OCI-LY1 (cell line): ENCODE measurements around the gene CLASRP.
"Not testable (repeated sequence)": the region's sequence is repeated elsewhere in the genome, so short reads cannot be mapped to it uniquely, and the experiment has no call there.

Experiments used
- H2AFZ ChIP-seq: fragments of 200-600 bp; sonication (generic), shearing (Covaris generic); 2 replicates; pipeline ENCODE4 v1.6.0; 2014; ENCODE audit warnings: antibody characterized with exemption, mild to moderate bottlenecking, low read length
- H3F3A ChIP-seq: fragments of 200-600 bp; sonication (generic), shearing (Covaris generic); 2 replicates; pipeline ENCODE4 v1.6.0; 2014; ENCODE audit warnings: mild to moderate bottlenecking, antibody characterized with exemption, low read length, moderate library complexity; ENCODE audit not compliant: insufficient read depth
- H3K27ac ChIP-seq: fragments of 200-600 bp; sonication (generic); 2 replicates; pipeline ENCODE4 v1.5.1; 2014; ENCODE audit warnings: low read length, mixed run types, mild to moderate bottlenecking, low read depth; ENCODE audit not compliant: poor library complexity, severe bottlenecking
- H3K27me3 ChIP-seq: fragments of 200-600 bp; sonication (generic); 2 replicates; pipeline ENCODE4 v1.6.0; 2014; ENCODE audit warnings: antibody characterized with exemption, mild to moderate bottlenecking, low read length, moderate library complexity; ENCODE audit not compliant: insufficient read depth
- H3K36me3 ChIP-seq: fragments of 200-600 bp; sonication (generic); 2 replicates; pipeline ENCODE4 v1.6.1; 2014; ENCODE audit warnings: mild to moderate bottlenecking, antibody characterized with exemption, low read length, moderate library complexity, mixed read lengths; ENCODE audit not compliant: insufficient read depth
- H3K4me1 ChIP-seq: fragments of 200-600 bp; sonication (generic); 2 replicates; pipeline ENCODE4 v1.5.1; 2014; ENCODE audit warnings: mild to moderate bottlenecking, low read length, moderate library complexity; ENCODE audit not compliant: insufficient read depth, severe bottlenecking
- H3K4me2 ChIP-seq: fragments of 200-600 bp; sonication (generic), shearing (Covaris generic); 2 replicates; pipeline ENCODE4 v1.6.1; 2014; ENCODE audit warnings: low read length
- H3K4me3 ChIP-seq: fragments of 200-600 bp; sonication (generic); 2 replicates; pipeline ENCODE4 v1.5.1; 2014; ENCODE audit warnings: low read length, low read depth, mild to moderate bottlenecking, mixed read lengths; ENCODE audit not compliant: poor library complexity, severe bottlenecking
- H3K79me2 ChIP-seq: fragments of 200-600 bp; shearing (Covaris generic); 2 replicates; pipeline ENCODE4 v1.6.1; 2016; ENCODE audit warnings: mixed run types, low read length, mixed read lengths; ENCODE audit not compliant: insufficient read depth
- H3K9ac ChIP-seq: fragments of 200-600 bp; sonication (generic), shearing (Covaris generic); 2 replicates; pipeline ENCODE4 v1.6.1; 2014; ENCODE audit warnings: mild to moderate bottlenecking, low read length, mixed read lengths
- H3K9me2 ChIP-seq: fragments of 200-600 bp; sonication (generic), shearing (Covaris generic); 2 replicates; pipeline ENCODE4 v1.6.1; 2014; ENCODE audit warnings: low read depth, mild to moderate bottlenecking, low read length, mixed read lengths
- H3K9me3 ChIP-seq: fragments of 200-600 bp; shearing (Covaris generic); 2 replicates; pipeline ENCODE4 v1.6.1; 2014; ENCODE audit warnings: low read length, mixed read lengths
- H4K20me1 ChIP-seq: fragments of 200-600 bp; sonication (generic), shearing (Covaris generic); 2 replicates; pipeline ENCODE4 v1.6.0; 2016; ENCODE audit warnings: mild to moderate bottlenecking, low read length; ENCODE audit not compliant: insufficient read depth
- EZH2 ChIP-seq: fragments of 200-600 bp; sonication (generic), shearing (Covaris generic); IDR thresholded peaks from 2 replicates; pipeline ENCODE4 v1.8.0; 2017; ENCODE audit warnings: borderline replicate concordance, mixed run types, mild to moderate bottlenecking, antibody characterized with exemption, low read length, moderate library complexity, mixed read lengths
- TF ChIP-seq, protein P1 (sequence below): fragments of 200-600 bp; sonication (generic), shearing (Covaris generic); IDR thresholded peaks from 2 replicates; pipeline ENCODE4 v1.5.1; 2017; ENCODE audit warnings: mild to moderate bottlenecking, antibody characterized with exemption, low read length, moderate library complexity, mixed read lengths

The CLASRP gene

DNA sequence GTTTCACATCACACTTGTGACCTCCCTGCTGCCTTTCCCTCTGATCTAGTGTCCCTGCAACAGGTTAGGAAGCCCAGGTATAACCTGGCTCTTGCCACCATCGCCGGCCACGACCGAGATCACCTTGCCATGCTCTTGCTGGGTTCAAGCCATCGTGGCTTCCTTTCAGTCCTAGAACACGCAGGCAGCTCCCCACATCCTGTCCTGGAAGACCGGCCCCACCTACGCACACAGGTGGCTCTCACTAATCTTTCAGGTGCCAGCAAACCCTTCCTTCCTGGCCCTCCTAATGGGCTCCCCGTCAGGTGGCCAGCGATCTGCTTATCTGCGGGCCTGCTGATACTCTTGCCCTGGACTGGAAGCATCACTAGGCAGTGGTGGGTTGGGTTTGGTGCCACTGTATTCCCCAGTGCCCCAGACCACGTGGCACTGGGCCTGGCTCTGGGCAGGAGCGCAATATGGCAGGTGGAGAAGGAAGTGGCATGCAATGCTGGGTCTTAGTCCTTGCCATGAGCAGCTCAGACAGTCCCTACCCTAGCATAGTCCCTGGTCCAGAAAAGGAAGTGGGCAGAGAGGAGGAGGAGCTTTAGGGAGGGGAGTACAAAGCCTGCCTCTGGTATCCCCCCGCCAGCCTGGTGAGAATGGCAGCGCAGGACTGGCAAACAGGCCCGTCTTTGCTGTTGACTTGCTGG lies 66.0 kb downstream of the CLASRP start:
- peaks cover 9% of the 10 kb centered on the region for H3K36me3 ChIP-seq
- no peaks in the 10 kb centered on the region for H3K9me3 ChIP-seq
- H3K9ac ChIP-seq, result no peak overlapping the region
- no peak for TF ChIP-seq EZH2
- TF ChIP-seq, protein P1, sequence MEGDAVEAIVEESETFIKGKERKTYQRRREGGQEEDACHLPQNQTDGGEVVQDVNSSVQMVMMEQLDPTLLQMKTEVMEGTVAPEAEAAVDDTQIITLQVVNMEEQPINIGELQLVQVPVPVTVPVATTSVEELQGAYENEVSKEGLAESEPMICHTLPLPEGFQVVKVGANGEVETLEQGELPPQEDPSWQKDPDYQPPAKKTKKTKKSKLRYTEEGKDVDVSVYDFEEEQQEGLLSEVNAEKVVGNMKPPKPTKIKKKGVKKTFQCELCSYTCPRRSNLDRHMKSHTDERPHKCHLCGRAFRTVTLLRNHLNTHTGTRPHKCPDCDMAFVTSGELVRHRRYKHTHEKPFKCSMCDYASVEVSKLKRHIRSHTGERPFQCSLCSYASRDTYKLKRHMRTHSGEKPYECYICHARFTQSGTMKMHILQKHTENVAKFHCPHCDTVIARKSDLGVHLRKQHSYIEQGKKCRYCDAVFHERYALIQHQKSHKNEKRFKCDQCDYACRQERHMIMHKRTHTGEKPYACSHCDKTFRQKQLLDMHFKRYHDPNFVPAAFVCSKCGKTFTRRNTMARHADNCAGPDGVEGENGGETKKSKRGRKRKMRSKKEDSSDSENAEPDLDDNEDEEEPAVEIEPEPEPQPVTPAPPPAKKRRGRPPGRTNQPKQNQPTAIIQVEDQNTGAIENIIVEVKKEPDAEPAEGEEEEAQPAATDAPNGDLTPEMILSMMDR, result no peak
- peaks cover 56% of the 10 kb centered on the region for H3K4me1 ChIP-seq
- H3K79me2 ChIP-seq, result peaks cover 15% of the 10 kb centered on the region; the same call in 1 of the 2 replicates
- no peaks in the 10 kb centered on the region for H4K20me1 ChIP-seq
- no peaks in the 10 kb centered on the region for H3K9me2 ChIP-seq
- H3K27ac ChIP-seq, result peak overlapping the region; percentile 71
- peak overlapping the region; percentile 64; the same call in 1 of the 2 replicates for H3K4me2 ChIP-seq
- no peaks in the 10 kb centered on the region for H3F3A ChIP-seq
- H2AFZ ChIP-seq, result no peak overlapping the region
- H3K4me3 ChIP-seq, result no peak overlapping the region
- H3K27me3 ChIP-seq, result no peaks in the 10 kb centered on the region

DNA sequence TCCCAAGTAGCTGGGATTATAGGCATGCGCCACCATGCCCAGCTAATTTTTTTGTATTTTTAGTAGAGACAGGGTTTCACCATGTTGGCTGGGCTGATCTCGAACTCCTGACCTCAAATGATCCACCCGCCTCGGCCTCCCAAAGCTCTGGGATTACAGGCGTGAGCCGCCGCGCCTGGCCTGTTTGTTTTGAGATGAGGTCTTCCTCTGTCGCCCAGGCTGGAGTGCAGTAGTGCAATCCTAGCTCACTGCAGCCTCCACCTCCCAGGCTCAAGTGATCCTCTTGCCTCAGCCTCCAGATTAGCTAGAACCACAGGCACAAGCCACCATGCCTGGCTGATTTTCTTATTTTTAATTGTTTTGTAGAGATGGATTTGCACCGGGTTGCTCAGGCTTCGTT lies 67.5 kb downstream of the CLASRP start:
- peaks cover 55% of the 10 kb centered on the region for H3K4me1 ChIP-seq
- not testable (repeated sequence) for H3K4me2 ChIP-seq, H3K27me3 ChIP-seq, H3F3A ChIP-seq, H3K9me3 ChIP-seq, H3K27ac ChIP-seq, H3K9ac ChIP-seq, H3K4me3 ChIP-seq, H4K20me1 ChIP-seq, H3K36me3 ChIP-seq, H3K9me2 ChIP-seq, H2AFZ ChIP-seq
- peaks cover 16% of the 10 kb centered on the region; the same call in 1 of the 2 replicates for H3K79me2 ChIP-seq

DNA sequence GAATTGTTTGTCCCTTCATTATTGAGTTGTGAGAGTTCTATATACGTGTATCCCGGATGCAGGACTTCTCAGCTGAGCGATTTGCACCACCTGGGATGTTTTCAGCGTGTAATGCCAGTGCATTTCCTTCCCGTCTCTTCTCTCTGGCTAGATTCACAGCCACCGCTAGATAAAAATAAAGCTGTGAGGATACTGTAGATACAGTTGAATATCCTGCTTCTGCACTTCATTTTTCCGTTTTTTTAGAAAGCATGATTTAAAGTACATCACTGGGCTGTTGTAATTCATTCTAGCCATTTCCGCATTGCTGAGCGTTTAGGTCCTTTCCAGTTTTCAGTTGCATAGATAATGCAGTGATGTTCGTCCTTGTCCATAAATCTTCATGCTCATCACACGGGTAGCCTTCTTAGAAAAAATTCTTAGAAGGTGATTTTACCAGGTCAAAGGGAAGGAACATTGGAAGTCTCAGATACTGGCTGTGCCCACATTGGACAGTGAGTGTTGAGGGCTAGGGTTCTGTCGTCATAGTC lies 68.8 kb downstream of the CLASRP start:
- no peaks in the 10 kb centered on the region for H3K36me3 ChIP-seq
- TF ChIP-seq, protein P1, result no peak
- no peak for TF ChIP-seq EZH2
- no peaks in the 10 kb centered on the region for H3K9me3 ChIP-seq
- H4K20me1 ChIP-seq, result no peaks in the 10 kb centered on the region
- no peaks in the 10 kb centered on the region for H3K9me2 ChIP-seq
- no peak overlapping the region for H3K4me2 ChIP-seq
- H3K9ac ChIP-seq, result no peak overlapping the region
- H3K27me3 ChIP-seq, result no peaks in the 10 kb centered on the region
- H2AFZ ChIP-seq, result no peak overlapping the region
- H3K27ac ChIP-seq, result no peak overlapping the region
- H3K4me3 ChIP-seq, result no peak overlapping the region
- peaks cover 60% of the 10 kb centered on the region for H3K4me1 ChIP-seq
- H3K79me2 ChIP-seq, result peaks cover 16% of the 10 kb centered on the region; the same call in 1 of the 2 replicates
- no peaks in the 10 kb centered on the region for H3F3A ChIP-seq

GRCh38 chr19:45110851-45111266 lies 72.0 kb downstream of the CLASRP start:
- no peaks in the 10 kb centered on the region for H3F3A ChIP-seq
- H3K9ac ChIP-seq, result no peak overlapping the region
- no peaks in the 10 kb centered on the region for H3K27me3 ChIP-seq
- peak overlapping the region; percentile 6 for H3K27ac ChIP-seq
- no peaks in the 10 kb centered on the region for H3K36me3 ChIP-seq
- H3K4me2 ChIP-seq, result no peak overlapping the region
- H3K4me1 ChIP-seq, result peaks cover 66% of the 10 kb centered on the region
- H3K9me3 ChIP-seq, result no peaks in the 10 kb centered on the region
- no peaks in the 10 kb centered on the region for H3K9me2 ChIP-seq
- no peaks in the 10 kb centered on the region for H4K20me1 ChIP-seq
- peaks cover 16% of the 10 kb centered on the region; the same call in 1 of the 2 replicates for H3K79me2 ChIP-seq
- no peak overlapping the region for H3K4me3 ChIP-seq
- TF ChIP-seq, protein P1, result no peak
- no peak for TF ChIP-seq EZH2
- no peak overlapping the region for H2AFZ ChIP-seq
